ES-I3 (cell line): Measurements from ENCODE around the gene CRACDL.
"Not testable (repeated sequence)": the region's sequence is repeated elsewhere in the genome, so short reads cannot be mapped to it uniquely, and the experiment has no call there.

Experiments
- H3K36me3 ChIP-seq: 2 replicates; pipeline ENCODE4 v1.6.1; 2013; ENCODE audit warnings: mild to moderate bottlenecking, low read length, control low read depth, moderate library complexity; ENCODE audit not compliant: insufficient read depth
- H3K4me1 ChIP-seq: 2 replicates; pipeline ENCODE4 v1.6.1; 2013; ENCODE audit warnings: mild to moderate bottlenecking, control low read depth, low read length; ENCODE audit not compliant: insufficient read depth
- H3K9ac ChIP-seq: 2 replicates; pipeline ENCODE4 v1.6.1; 2013; ENCODE audit warnings: low read depth, mild to moderate bottlenecking, low read length, moderate library complexity
- H3K9me3 ChIP-seq: 2 replicates; pipeline ENCODE4 v1.6.1; 2013; ENCODE audit warnings: mild to moderate bottlenecking, low read length, moderate library complexity; ENCODE audit not compliant: control insufficient read depth, insufficient read depth

The CRACDL gene

GRCh38 chr2:98903767-98904485 lies 32.1 kb downstream of the CRACDL start:
- Histone ChIP-seq H3K9ac (no peak overlapping the region), H3K9me3 (no peaks in the 10 kb centered on the region), H3K4me1 (peaks cover 14% of the 10 kb centered on the region), H3K36me3 (no peaks in the 10 kb centered on the region)

- H3K4me1 ChIP-seq = peaks cover 6% of the 10 kb centered on the region
- H3K9ac ChIP-seq = no peak overlapping the region
- no peaks in the 10 kb centered on the region for H3K9me3 ChIP-seq
- no peaks in the 10 kb centered on the region for H3K36me3 ChIP-seq
Observed at GRCh38 chr2:98903064-98903355, 33.0 kb downstream of the CRACDL start.

DNA sequence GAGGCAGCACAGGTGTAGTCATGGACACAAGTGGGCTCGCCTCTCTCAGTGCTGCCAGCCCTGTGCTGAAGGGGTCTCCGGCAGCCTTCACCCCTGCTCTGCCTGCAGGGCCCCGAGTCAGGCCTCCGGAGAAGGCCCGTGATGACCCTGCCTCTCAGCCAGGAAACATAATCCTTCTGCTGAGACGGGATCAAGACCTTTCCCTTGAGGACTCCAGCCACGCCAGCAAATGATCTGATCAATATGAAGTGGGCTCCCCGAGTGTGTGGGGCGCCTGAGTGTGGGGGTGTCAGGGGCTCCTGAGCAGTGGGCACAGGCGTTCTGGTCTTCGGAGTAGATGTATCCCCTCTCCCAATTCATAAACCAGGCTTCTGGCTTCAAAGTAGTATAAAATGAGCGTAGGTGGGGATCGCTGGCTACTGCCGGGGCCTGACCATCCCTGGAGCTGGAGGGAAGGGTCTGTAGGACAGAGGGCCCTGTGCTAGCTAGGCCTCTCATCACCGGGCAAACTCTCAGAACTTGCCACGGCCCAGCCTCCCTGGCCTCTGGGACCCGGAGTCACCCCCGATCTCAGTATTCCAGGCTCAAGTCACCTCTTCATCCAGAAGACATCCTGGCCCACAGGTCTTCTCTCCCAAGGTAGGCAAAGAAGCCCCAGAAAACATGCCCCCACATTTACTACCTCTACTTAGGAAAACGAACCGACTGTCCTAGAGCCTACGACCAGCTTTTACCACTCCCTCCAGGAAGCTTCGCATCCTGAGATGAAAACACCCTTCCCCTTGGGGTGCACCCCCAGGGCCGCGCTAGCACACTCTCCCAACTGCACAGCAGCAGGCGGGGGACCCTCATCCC lies 33.6 kb downstream of the CRACDL start:
- H3K4me1 ChIP-seq = peaks cover 6% of the 10 kb centered on the region
- no peak overlapping the region for H3K9ac ChIP-seq
- no peaks in the 10 kb centered on the region for H3K36me3 ChIP-seq
- H3K9me3 ChIP-seq = no peaks in the 10 kb centered on the region

DNA sequence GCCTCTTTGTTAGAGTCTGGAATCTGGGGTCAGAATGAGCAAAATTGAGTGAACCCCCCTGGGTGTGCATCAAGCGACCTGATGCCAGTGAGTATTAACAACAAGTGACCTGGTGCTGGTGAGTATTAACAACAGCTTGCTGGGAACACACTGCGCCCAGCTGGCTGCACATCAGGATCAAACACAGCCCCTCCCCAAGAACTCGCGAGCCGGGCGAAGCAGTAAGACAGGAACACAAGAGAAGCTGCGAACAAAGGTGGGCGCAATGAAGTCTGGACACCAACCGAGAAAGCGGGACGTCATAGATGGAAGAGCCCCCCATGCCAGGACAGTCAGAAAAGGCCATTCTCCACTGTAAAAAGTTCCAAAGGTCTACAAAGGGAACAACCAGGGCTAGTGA lies 34.3 kb downstream of the CRACDL start:
- Histone ChIP-seq H3K4me1 (peaks cover 6% of the 10 kb centered on the region), H3K9ac (no peak overlapping the region), H3K9me3 (no peaks in the 10 kb centered on the region), H3K36me3 (no peaks in the 10 kb centered on the region)

DNA sequence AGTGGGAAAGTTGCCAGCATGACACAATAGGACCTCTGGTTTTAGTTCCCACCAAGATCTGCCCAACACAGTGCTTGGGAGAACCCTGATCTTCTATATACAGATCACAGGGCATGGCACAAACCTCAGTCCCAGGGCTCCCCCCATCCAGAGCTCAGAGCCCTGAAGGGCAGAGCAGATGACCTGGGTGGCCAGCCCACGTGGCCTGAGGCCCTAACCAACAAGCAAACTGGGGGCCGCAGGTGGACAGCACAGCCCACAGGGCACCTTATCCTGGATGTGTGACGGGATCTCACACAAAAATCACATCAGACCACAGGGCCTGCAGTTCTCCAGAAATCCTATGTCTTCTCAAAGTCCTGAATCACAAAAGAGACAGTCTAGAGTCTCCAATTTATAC lies 34.7 kb downstream of the CRACDL start:
- H3K9ac ChIP-seq = no peak overlapping the region
- no peaks in the 10 kb centered on the region for H3K9me3 ChIP-seq
- H3K4me1 ChIP-seq = peaks cover 6% of the 10 kb centered on the region
- no peaks in the 10 kb centered on the region for H3K36me3 ChIP-seq

GRCh38 chr2:98900721-98901120 lies 35.3 kb downstream of the CRACDL start:
- Histone ChIP-seq H3K36me3 (no peaks in the 10 kb centered on the region), H3K4me1 (peaks cover 6% of the 10 kb centered on the region), H3K9me3 (no peaks in the 10 kb centered on the region), H3K9ac (no peak overlapping the region)

GRCh38 chr2:98899703-98900078 lies 36.3 kb downstream of the CRACDL start:
- H3K9me3 ChIP-seq, H3K4me1 ChIP-seq, H3K9ac ChIP-seq, H3K36me3 ChIP-seq: not testable (repeated sequence)

DNA sequence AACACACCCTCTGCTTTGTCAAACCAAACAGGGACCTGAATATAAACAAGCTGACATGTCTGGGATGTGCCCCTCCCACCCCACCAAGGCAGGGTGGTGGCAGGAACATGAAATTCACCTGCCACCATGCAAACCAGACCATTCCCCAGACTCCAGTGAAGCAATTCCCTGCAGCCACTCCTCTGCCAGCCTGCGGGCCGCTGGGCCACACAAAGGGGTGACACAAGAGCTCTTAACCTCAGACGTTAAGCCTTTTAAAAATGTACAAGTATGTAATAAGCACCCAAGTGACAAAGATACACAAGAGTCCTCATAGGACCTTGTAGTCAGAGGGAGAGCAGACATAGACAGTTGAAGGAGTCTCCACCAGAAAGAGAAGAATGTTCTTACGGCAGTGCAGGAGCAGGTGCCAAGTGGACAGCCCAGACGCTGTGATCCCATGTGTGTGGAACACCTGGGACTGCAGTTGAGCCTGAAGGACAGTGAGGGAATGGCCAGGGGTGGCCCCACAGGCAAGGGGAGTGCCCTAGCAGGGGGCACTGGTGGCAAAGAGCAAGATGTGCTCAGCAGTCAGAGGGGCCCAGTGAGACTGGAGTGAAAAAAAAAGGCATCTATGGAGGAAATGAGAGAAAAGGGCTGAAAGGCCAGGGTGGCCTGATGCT lies 36.9 kb downstream of the CRACDL start:
- Histone ChIP-seq H3K4me1 (peaks cover 4% of the 10 kb centered on the region), H3K9ac (no peak overlapping the region), H3K9me3 (no peaks in the 10 kb centered on the region), H3K36me3 (no peaks in the 10 kb centered on the region)

GRCh38 chr2:98898423-98898841 lies 37.6 kb downstream of the CRACDL start:
- no peaks in the 10 kb centered on the region for H3K9me3 ChIP-seq

DNA sequence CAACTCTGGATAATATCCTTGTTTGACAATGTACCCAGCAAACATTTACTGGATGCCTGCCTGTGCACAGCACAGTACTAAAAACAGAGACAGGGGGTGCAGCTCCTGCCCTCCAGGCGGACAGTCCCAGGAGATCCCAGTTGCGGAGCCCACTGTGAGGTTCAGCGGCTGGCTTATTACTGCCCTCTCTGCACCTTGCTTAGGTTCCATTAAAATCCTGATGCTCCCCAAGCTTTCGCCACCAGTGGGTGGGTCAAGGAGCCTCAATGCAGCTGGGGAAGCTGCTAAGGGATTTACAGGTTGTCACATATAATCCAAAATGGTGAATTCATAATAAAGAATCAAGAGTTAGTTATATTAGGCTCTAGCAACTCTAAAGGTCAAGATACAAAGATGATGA lies 38.3 kb downstream of the CRACDL start:
- no peak overlapping the region for H3K9ac ChIP-seq
- no peaks in the 10 kb centered on the region for H3K9me3 ChIP-seq
- H3K4me1 ChIP-seq = no peaks in the 10 kb centered on the region
- no peaks in the 10 kb centered on the region for H3K36me3 ChIP-seq

More at GRCh38 chr2:98898423-98898841, 37.6 kb downstream of the CRACDL start:
- Histone ChIP-seq H3K4me1 (no peaks in the 10 kb centered on the region), H3K9ac (no peak overlapping the region), H3K36me3 (no peaks in the 10 kb centered on the region)

- Histone ChIP-seq H3K9ac (no peak overlapping the region), H3K4me1 (no peaks in the 10 kb centered on the region), H3K9me3 (no peaks in the 10 kb centered on the region), H3K36me3 (no peaks in the 10 kb centered on the region)
Observed at GRCh38 chr2:98896944-98897343, 39.1 kb downstream of the CRACDL start.

DNA sequence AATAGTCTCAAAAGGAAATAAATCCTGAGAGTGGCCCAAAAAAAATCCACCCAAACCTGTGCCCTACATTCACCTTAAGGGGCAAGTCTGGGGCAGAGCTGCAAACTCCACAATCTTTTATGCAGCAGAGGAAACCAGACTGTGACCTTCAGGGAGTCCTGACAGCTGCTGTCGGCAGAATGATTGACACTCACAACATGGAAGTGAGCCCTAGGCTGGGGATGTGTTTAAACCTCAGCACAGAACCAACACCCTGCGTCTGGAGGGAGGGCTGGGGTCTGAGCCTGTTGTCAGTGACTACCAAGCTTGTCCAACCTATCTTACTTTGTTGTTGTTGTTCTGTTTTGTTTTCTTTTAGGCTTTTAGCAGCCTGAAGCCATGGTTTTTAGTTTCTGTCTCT lies 39.6 kb downstream of the CRACDL start:
- H3K36me3 ChIP-seq = no peaks in the 10 kb centered on the region
- no peak overlapping the region for H3K9ac ChIP-seq
- no peaks in the 10 kb centered on the region for H3K4me1 ChIP-seq
- no peaks in the 10 kb centered on the region for H3K9me3 ChIP-seq

- H3K4me1 ChIP-seq = no peaks in the 10 kb centered on the region
- H3K9ac ChIP-seq = no peak overlapping the region
- no peaks in the 10 kb centered on the region for H3K9me3 ChIP-seq
- no peaks in the 10 kb centered on the region for H3K36me3 ChIP-seq
Observed at GRCh38 chr2:98895901-98896300, 40.1 kb downstream of the CRACDL start.

DNA sequence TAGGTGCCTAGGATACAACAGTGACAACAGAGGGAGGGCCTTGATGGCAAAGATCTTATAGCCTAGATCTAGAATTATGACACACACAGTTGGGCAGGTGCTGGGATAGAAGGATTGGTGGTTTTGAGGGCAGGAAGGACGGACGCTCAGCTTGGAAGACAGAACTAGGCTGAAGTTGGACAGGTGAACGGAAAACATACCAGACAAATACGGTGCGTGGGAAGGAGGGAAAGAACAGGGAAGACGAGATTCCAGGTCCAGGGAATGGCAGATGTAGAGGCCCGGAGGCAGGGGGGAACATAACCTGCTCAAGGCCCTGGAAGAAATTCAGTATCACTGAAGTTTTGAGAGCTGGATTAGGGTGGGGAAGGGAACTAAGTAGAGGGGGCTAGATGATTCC lies 40.8 kb downstream of the CRACDL start:
- Histone ChIP-seq H3K4me1 (no peaks in the 10 kb centered on the region), H3K9me3 (no peaks in the 10 kb centered on the region; the same call in 1 of the 2 replicates), H3K36me3 (no peaks in the 10 kb centered on the region), H3K9ac (no peak overlapping the region)
